NT2/D1 (cell line): ENCODE measurements around the gene C1orf53.

Experiments
- YY1 ChIP-seq: IDR thresholded peaks from 2 replicates; pipeline ENCODE4 v1.6.1; 2011; ENCODE audit not compliant: insufficient read length, insufficient read depth
- ZNF274 ChIP-seq: IDR thresholded peaks from 2 replicates; pipeline ENCODE4 v1.6.1; 2011; ENCODE audit warnings: mild to moderate bottlenecking, low read depth, low read length

- no peak for TF ChIP-seq ZNF274
- no peak for TF ChIP-seq YY1
These were observed 10.5 kb downstream of the C1orf53 start for GRCh38 chr1:197912739-197913494.
